ENCODE data around the gene USP17L26. TPM values are rescaled to one million over a fixed set of nuclear protein-coding genes. Genes with fewer than 3 reads are reported as not detected.

The USP17L26 gene
- total and polyA plus RNA-seq, 10 of the 15 experiments (the other 5 are each of a cell fraction or from before 2014, with no cell fraction given) = not detected

Other genes starting within 250 kb of the USP17L26 start
Only the 7 nearest of the 20 such genes appear.
- gene USP17L24, start 9.5 kb upstream of the USP17L26 start, total RNA-seq (2014; rRNA removed) = not detected in 2 replicates
- gene USP17L24, start 9.5 kb upstream of the USP17L26 start, total RNA-seq (2014; rRNA removed; fragmentation: Illumina TruSeq; extraction: Trizol) = not detected in 2 replicates
- not detected in 2 replicates for gene USP17L24, start 9.5 kb upstream of the USP17L26 start, total RNA-seq (2021)
- gene USP17L24, start 9.5 kb upstream of the USP17L26 start, polyA plus RNA-seq (2011; rRNA removed) = not detected in 2 replicates
- gene USP17L24, start 9.5 kb upstream of the USP17L26 start, polyA plus RNA-seq (2014; fragmentation: Illumina TruSeq; extraction: Trizol) = not detected in 2 replicates
- not detected for gene USP17L24, start 9.5 kb upstream of the USP17L26 start, polyA plus RNA-seq (2014; fragmentation: Nextera tagmentation; extraction: Ambion mirVana)
- gene USP17L24, start 9.5 kb upstream of the USP17L26 start, polyA plus RNA-seq (2014; rRNA removed) = not detected in 2 replicates
- gene USP17L24, start 9.5 kb upstream of the USP17L26 start, polyA plus RNA-seq (2016; fragmentation: Nextera tagmentation; extraction: Ambion mirVana) = not detected
- gene USP17L25, start 4.7 kb upstream of the USP17L26 start, total RNA-seq (2014; rRNA removed) = not detected in 2 replicates
- not detected in 2 replicates for gene USP17L25, start 4.7 kb upstream of the USP17L26 start, total RNA-seq (2014; rRNA removed; fragmentation: Illumina TruSeq; extraction: Trizol)
- gene USP17L25, start 4.7 kb upstream of the USP17L26 start, total RNA-seq (2021) = not detected in 2 replicates
- gene USP17L25, start 4.7 kb upstream of the USP17L26 start, polyA plus RNA-seq (2011; rRNA removed) = not detected in 2 replicates
- gene USP17L25, start 4.7 kb upstream of the USP17L26 start, polyA plus RNA-seq (2014; fragmentation: Illumina TruSeq; extraction: Trizol) = not detected in 2 replicates
- gene USP17L25, start 4.7 kb upstream of the USP17L26 start, polyA plus RNA-seq (2014; fragmentation: Nextera tagmentation; extraction: Ambion mirVana) = not detected
- gene USP17L25, start 4.7 kb upstream of the USP17L26 start, polyA plus RNA-seq (2014; rRNA removed) = not detected in 2 replicates
- not detected for gene USP17L25, start 4.7 kb upstream of the USP17L26 start, polyA plus RNA-seq (2016; fragmentation: Nextera tagmentation; extraction: Ambion mirVana)
- not detected in 2 replicates for gene USP17L5, start 4.7 kb downstream of the USP17L26 start, total RNA-seq (2014; rRNA removed)
- not detected in 2 replicates for gene USP17L5, start 4.7 kb downstream of the USP17L26 start, total RNA-seq (2014; rRNA removed; fragmentation: Illumina TruSeq; extraction: Trizol)
- gene USP17L5, start 4.7 kb downstream of the USP17L26 start, total RNA-seq (2021) = not detected in 2 replicates
- gene USP17L5, start 4.7 kb downstream of the USP17L26 start, polyA plus RNA-seq (2011; rRNA removed) = not detected in 2 replicates
- gene USP17L5, start 4.7 kb downstream of the USP17L26 start, polyA plus RNA-seq (2014; fragmentation: Illumina TruSeq; extraction: Trizol) = not detected in 2 replicates
- not detected for gene USP17L5, start 4.7 kb downstream of the USP17L26 start, polyA plus RNA-seq (2014; fragmentation: Nextera tagmentation; extraction: Ambion mirVana)
- gene USP17L5, start 4.7 kb downstream of the USP17L26 start, polyA plus RNA-seq (2014; rRNA removed) = not detected in 2 replicates
- not detected for gene USP17L5, start 4.7 kb downstream of the USP17L26 start, polyA plus RNA-seq (2016; fragmentation: Nextera tagmentation; extraction: Ambion mirVana)
- gene USP17L27, start 9.5 kb downstream of the USP17L26 start, total RNA-seq (2014; rRNA removed) = not detected in 2 replicates
- gene USP17L27, start 9.5 kb downstream of the USP17L26 start, total RNA-seq (2014; rRNA removed; fragmentation: Illumina TruSeq; extraction: Trizol) = not detected in 2 replicates
- gene USP17L27, start 9.5 kb downstream of the USP17L26 start, total RNA-seq (2021) = not detected in 2 replicates
- gene USP17L27, start 9.5 kb downstream of the USP17L26 start, polyA plus RNA-seq (2011; rRNA removed) = not detected in 2 replicates
- not detected in 2 replicates for gene USP17L27, start 9.5 kb downstream of the USP17L26 start, polyA plus RNA-seq (2014; fragmentation: Illumina TruSeq; extraction: Trizol)
- not detected for gene USP17L27, start 9.5 kb downstream of the USP17L26 start, polyA plus RNA-seq (2014; fragmentation: Nextera tagmentation; extraction: Ambion mirVana)
- gene USP17L27, start 9.5 kb downstream of the USP17L26 start, polyA plus RNA-seq (2014; rRNA removed) = not detected in 2 replicates
- not detected for gene USP17L27, start 9.5 kb downstream of the USP17L26 start, polyA plus RNA-seq (2016; fragmentation: Nextera tagmentation; extraction: Ambion mirVana)
- not detected in 2 replicates for gene USP17L28, start 14.2 kb downstream of the USP17L26 start, total RNA-seq (2014; rRNA removed)
- not detected in 2 replicates for gene USP17L28, start 14.2 kb downstream of the USP17L26 start, total RNA-seq (2014; rRNA removed; fragmentation: Illumina TruSeq; extraction: Trizol)
- gene USP17L28, start 14.2 kb downstream of the USP17L26 start, total RNA-seq (2021) = not detected in 2 replicates
- gene USP17L28, start 14.2 kb downstream of the USP17L26 start, polyA plus RNA-seq (2011; rRNA removed) = not detected in 2 replicates
- gene USP17L28, start 14.2 kb downstream of the USP17L26 start, polyA plus RNA-seq (2014; fragmentation: Illumina TruSeq; extraction: Trizol) = not detected in 2 replicates
- not detected for gene USP17L28, start 14.2 kb downstream of the USP17L26 start, polyA plus RNA-seq (2014; fragmentation: Nextera tagmentation; extraction: Ambion mirVana)
- gene USP17L28, start 14.2 kb downstream of the USP17L26 start, polyA plus RNA-seq (2014; rRNA removed) = not detected in 2 replicates
- not detected for gene USP17L28, start 14.2 kb downstream of the USP17L26 start, polyA plus RNA-seq (2016; fragmentation: Nextera tagmentation; extraction: Ambion mirVana)
- not detected in 2 replicates for gene USP17L29, start 19.0 kb downstream of the USP17L26 start, total RNA-seq (2014; rRNA removed)
- not detected in 2 replicates for gene USP17L29, start 19.0 kb downstream of the USP17L26 start, total RNA-seq (2014; rRNA removed; fragmentation: Illumina TruSeq; extraction: Trizol)
- gene USP17L29, start 19.0 kb downstream of the USP17L26 start, total RNA-seq (2021) = not detected in 2 replicates
- not detected in 2 replicates for gene USP17L29, start 19.0 kb downstream of the USP17L26 start, polyA plus RNA-seq (2011; rRNA removed)
- not detected in 2 replicates for gene USP17L29, start 19.0 kb downstream of the USP17L26 start, polyA plus RNA-seq (2014; fragmentation: Illumina TruSeq; extraction: Trizol)
- not detected for gene USP17L29, start 19.0 kb downstream of the USP17L26 start, polyA plus RNA-seq (2014; fragmentation: Nextera tagmentation; extraction: Ambion mirVana)
- gene USP17L29, start 19.0 kb downstream of the USP17L26 start, polyA plus RNA-seq (2014; rRNA removed) = not detected in 2 replicates
- not detected for gene USP17L29, start 19.0 kb downstream of the USP17L26 start, polyA plus RNA-seq (2016; fragmentation: Nextera tagmentation; extraction: Ambion mirVana)
- not detected in 2 replicates for gene USP17L30, start 28.5 kb downstream of the USP17L26 start, total RNA-seq (2014; rRNA removed)
- gene USP17L30, start 28.5 kb downstream of the USP17L26 start, total RNA-seq (2014; rRNA removed; fragmentation: Illumina TruSeq; extraction: Trizol) = not detected in 2 replicates
- not detected in 2 replicates for gene USP17L30, start 28.5 kb downstream of the USP17L26 start, total RNA-seq (2021)
- gene USP17L30, start 28.5 kb downstream of the USP17L26 start, polyA plus RNA-seq (2011; rRNA removed) = not detected in 2 replicates
- not detected in 2 replicates for gene USP17L30, start 28.5 kb downstream of the USP17L26 start, polyA plus RNA-seq (2014; fragmentation: Illumina TruSeq; extraction: Trizol)
- gene USP17L30, start 28.5 kb downstream of the USP17L26 start, polyA plus RNA-seq (2014; fragmentation: Nextera tagmentation; extraction: Ambion mirVana) = not detected
- not detected in 2 replicates for gene USP17L30, start 28.5 kb downstream of the USP17L26 start, polyA plus RNA-seq (2014; rRNA removed)
- not detected for gene USP17L30, start 28.5 kb downstream of the USP17L26 start, polyA plus RNA-seq (2016; fragmentation: Nextera tagmentation; extraction: Ambion mirVana)